HepG2 (cell line): Measurements from ENCODE around the gene NPB. TPM values are rescaled to one million over a fixed set of nuclear protein-coding genes. Genes with fewer than 3 reads are reported as not detected.

ENCODE experiments used
- MTA1 ChIP-seq: sonication (generic); formaldehyde crosslinking; IDR thresholded peaks from 2 replicates; pipeline ENCODE4 v1.4.0; 2020; ENCODE audit warnings: missing genetic modification reagents, mild to moderate bottlenecking, borderline replicate concordance
- PAF1 ChIP-seq: IDR thresholded peaks from 2 replicates; pipeline ENCODE4 v1.6.1; 2016; ENCODE audit warnings: missing genetic modification reagents, missing compliant biosample characterization
- PAXIP1 ChIP-seq: sonication (generic); formaldehyde crosslinking; conservative IDR thresholded peaks from 2 replicates; pipeline ENCODE4 v1.4.0; 2020; ENCODE audit warnings: mild to moderate bottlenecking, missing genetic modification reagents, moderate library complexity
- ZFY ChIP-seq: sonication (generic); formaldehyde crosslinking; IDR thresholded peaks from 2 replicates; pipeline ENCODE4 v1.4.0; 2020; ENCODE audit warnings: missing genetic modification reagents
- ZNF260 ChIP-seq: sonication (generic); formaldehyde crosslinking; IDR thresholded peaks from 2 replicates; pipeline ENCODE4 v1.4.0; 2020; ENCODE audit warnings: missing genetic modification reagents, low read depth, mild to moderate bottlenecking, borderline replicate concordance
- ZNF329 ChIP-seq: sonication (generic); formaldehyde crosslinking; IDR thresholded peaks from 2 replicates; pipeline ENCODE4 v1.9.0; 2021; ENCODE audit warnings: low read depth, mild to moderate bottlenecking, missing genetic modification reagents
- ZNF331 ChIP-seq: sonication (generic); formaldehyde crosslinking; IDR thresholded peaks from 2 replicates; pipeline ENCODE4 v1.4.0; 2020; ENCODE audit warnings: missing genetic modification reagents
- ZNF574 ChIP-seq: sonication (generic); formaldehyde crosslinking; IDR thresholded peaks from 2 replicates; pipeline ENCODE4 v1.4.0; 2020; ENCODE audit warnings: missing genetic modification reagents
- ZNF761 ChIP-seq: sonication (generic); formaldehyde crosslinking; conservative IDR thresholded peaks from 2 replicates; pipeline ENCODE4 v1.4.0; 2020; ENCODE audit warnings: mild to moderate bottlenecking, missing genetic modification reagents
- polyA plus RNA-seq, 8 experiments: library from polyadenylated mRNA; depleted of rRNA in 3 of 8; stranded (reverse) in 7 of 8; unstranded in 1 of 8; fragments of >200 nt; fragmentation: Illumina TruSeq in 4 of 8; extraction: Trizol in 4 of 8; gene quantifications; 2 replicates each; pipeline versions ENCODE4 v1.2.1 to v1.2.3, GENCODE V29; 2011 to 2016; ENCODE audit warnings: low read depth in 4 of 8, missing spikeins in 1 of 8, mixed read lengths in 1 of 8; ENCODE audit not compliant: insufficient read depth in 1 of 8
- total RNA-seq, 5 experiments: library from RNA; depleted of rRNA; stranded (reverse); fragments of >200 nt; fragmentation: Illumina TruSeq; extraction: Trizol; gene quantifications; 2 replicates each; pipeline ENCODE4 v1.2.3, GENCODE V29; 2016; ENCODE audit warnings: low read depth in 1 of 5
- TF ChIP-seq, protein P1 (sequence below): sonication (generic); formaldehyde crosslinking; IDR thresholded peaks from 2 replicates; pipeline ENCODE4 v1.4.0; 2020; ENCODE audit warnings: missing genetic modification reagents, low read depth, mild to moderate bottlenecking, borderline replicate concordance
- TF ChIP-seq, protein P2 (sequence below): sonication (generic); formaldehyde crosslinking; IDR thresholded peaks from 2 replicates; pipeline ENCODE4 v1.4.0; 2020; ENCODE audit warnings: missing genetic modification reagents
- TF ChIP-seq, protein P3 (sequence below): sonication (generic); formaldehyde crosslinking; IDR thresholded peaks from 2 replicates; pipeline ENCODE4 v1.4.0; 2020; ENCODE audit warnings: missing genetic modification reagents, borderline replicate concordance

NPB gene
- total and polyA plus RNA-seq, 2 of the 13 experiments (the other 11 are each of a cell fraction or from before 2014, with no cell fraction given): 0.11 to 0.93 TPM

- peak; percentile 76; the same call in 1 of the 2 replicates for TF ChIP-seq MTA1 (CRISPR knock-in tag)
- no peak for TF ChIP-seq ZNF329 (CRISPR knock-in tag)
- TF ChIP-seq, protein P1, sequence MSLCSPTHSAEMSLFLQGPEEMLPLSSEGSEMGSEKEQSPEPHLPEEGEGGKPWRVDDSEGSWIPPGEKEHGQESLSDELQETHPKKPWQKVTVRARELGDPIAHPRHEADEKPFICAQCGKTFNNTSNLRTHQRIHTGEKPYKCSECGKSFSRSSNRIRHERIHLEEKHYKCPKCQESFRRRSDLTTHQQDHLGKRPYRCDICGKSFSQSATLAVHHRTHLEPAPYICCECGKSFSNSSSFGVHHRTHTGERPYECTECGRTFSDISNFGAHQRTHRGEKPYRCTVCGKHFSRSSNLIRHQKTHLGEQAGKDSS: peak; percentile 67; the same call in 1 of the 2 replicates
- peak; percentile 37; the same call in 1 of the 2 replicates for TF ChIP-seq ZFY (CRISPR knock-in tag)
- TF ChIP-seq ZNF574 (CRISPR knock-in tag): 0 out of 2 replicates have a peak, but pooled peaks have one; percentile 9
- TF ChIP-seq, protein P2, sequence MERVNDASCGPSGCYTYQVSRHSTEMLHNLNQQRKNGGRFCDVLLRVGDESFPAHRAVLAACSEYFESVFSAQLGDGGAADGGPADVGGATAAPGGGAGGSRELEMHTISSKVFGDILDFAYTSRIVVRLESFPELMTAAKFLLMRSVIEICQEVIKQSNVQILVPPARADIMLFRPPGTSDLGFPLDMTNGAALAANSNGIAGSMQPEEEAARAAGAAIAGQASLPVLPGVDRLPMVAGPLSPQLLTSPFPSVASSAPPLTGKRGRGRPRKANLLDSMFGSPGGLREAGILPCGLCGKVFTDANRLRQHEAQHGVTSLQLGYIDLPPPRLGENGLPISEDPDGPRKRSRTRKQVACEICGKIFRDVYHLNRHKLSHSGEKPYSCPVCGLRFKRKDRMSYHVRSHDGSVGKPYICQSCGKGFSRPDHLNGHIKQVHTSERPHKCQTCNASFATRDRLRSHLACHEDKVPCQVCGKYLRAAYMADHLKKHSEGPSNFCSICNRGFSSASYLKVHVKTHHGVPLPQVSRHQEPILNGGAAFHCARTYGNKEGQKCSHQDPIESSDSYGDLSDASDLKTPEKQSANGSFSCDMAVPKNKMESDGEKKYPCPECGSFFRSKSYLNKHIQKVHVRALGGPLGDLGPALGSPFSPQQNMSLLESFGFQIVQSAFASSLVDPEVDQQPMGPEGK (CRISPR knock-in tag): peak; percentile 63; the same call in 1 of the 2 replicates
- no peak for TF ChIP-seq ZNF331 (CRISPR knock-in tag)
- peak; percentile 80 for TF ChIP-seq PAXIP1 (CRISPR knock-in tag)
- 0 out of 2 replicates have a peak, but pooled peaks have one; percentile 75 for TF ChIP-seq ZNF761 (CRISPR knock-in tag)
- TF ChIP-seq, protein P3, sequence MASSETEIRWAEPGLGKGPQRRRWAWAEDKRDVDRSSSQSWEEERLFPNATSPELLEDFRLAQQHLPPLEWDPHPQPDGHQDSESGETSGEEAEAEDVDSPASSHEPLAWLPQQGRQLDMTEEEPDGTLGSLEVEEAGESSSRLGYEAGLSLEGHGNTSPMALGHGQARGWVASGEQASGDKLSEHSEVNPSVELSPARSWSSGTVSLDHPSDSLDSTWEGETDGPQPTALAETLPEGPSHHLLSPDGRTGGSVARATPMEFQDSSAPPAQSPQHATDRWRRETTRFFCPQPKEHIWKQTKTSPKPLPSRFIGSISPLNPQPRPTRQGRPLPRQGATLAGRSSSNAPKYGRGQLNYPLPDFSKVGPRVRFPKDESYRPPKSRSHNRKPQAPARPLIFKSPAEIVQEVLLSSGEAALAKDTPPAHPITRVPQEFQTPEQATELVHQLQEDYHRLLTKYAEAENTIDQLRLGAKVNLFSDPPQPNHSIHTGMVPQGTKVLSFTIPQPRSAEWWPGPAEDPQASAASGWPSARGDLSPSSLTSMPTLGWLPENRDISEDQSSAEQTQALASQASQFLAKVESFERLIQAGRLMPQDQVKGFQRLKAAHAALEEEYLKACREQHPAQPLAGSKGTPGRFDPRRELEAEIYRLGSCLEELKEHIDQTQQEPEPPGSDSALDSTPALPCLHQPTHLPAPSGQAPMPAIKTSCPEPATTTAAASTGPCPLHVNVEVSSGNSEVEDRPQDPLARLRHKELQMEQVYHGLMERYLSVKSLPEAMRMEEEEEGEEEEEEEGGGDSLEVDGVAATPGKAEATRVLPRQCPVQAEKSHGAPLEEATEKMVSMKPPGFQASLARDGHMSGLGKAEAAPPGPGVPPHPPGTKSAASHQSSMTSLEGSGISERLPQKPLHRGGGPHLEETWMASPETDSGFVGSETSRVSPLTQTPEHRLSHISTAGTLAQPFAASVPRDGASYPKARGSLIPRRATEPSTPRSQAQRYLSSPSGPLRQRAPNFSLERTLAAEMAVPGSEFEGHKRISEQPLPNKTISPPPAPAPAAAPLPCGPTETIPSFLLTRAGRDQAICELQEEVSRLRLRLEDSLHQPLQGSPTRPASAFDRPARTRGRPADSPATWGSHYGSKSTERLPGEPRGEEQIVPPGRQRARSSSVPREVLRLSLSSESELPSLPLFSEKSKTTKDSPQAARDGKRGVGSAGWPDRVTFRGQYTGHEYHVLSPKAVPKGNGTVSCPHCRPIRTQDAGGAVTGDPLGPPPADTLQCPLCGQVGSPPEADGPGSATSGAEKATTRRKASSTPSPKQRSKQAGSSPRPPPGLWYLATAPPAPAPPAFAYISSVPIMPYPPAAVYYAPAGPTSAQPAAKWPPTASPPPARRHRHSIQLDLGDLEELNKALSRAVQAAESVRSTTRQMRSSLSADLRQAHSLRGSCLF (CRISPR knock-in tag): no peak
- TF ChIP-seq PAF1 (CRISPR knock-in tag): no peak
- TF ChIP-seq ZNF260: no peak
These were observed 22.8 kb downstream of the NPB start (continued) for GRCh38 chr17:81924557-81925532.
